ENCODE results near the gene ASZ1.
"Not testable (repeated sequence)": the region's sequence is repeated elsewhere in the genome, so short reads cannot be mapped to it uniquely, and the experiment has no call there.

Gene ASZ1, protein sequence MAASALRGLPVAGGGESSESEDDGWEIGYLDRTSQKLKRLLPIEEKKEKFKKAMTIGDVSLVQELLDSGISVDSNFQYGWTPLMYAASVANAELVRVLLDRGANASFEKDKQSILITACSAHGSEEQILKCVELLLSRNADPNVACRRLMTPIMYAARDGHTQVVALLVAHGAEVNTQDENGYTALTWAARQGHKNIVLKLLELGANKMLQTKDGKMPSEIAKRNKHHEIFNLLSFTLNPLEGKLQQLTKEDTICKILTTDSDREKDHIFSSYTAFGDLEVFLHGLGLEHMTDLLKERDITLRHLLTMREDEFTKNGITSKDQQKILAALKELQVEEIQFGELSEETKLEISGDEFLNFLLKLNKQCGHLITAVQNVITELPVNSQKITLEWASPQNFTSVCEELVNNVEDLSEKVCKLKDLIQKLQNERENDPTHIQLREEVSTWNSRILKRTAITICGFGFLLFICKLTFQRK

DNA sequence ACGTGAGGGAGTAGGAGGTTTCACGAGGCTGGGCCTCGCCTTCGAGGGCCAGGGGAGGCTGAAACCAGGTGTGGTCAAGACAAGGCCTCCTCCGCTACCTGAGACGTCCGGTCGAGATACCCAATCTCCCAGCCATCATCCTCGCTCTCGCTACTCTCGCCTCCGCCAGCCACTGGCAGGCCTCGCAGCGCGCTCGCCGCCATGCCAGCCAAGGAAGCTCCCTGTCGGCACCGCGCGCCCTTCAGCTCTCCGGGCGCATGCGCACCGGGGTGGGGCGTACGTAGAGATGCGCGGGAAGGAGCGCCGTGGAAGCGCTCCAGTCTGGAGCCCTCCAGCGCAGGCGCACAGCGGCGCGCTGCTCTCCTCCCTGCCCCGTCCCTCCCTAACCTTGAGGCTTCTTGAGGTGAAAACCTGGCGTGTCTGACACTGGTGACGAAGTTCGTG, at the start of gene ASZ1:
ASZ1 (minus strand) TSS at position 236 of the 444 bp plus-strand sequence; CDS start at position 203, 33 bp downstream.
- no peak for DNase-seq (ENCODE audit: low spot score)

DNA sequence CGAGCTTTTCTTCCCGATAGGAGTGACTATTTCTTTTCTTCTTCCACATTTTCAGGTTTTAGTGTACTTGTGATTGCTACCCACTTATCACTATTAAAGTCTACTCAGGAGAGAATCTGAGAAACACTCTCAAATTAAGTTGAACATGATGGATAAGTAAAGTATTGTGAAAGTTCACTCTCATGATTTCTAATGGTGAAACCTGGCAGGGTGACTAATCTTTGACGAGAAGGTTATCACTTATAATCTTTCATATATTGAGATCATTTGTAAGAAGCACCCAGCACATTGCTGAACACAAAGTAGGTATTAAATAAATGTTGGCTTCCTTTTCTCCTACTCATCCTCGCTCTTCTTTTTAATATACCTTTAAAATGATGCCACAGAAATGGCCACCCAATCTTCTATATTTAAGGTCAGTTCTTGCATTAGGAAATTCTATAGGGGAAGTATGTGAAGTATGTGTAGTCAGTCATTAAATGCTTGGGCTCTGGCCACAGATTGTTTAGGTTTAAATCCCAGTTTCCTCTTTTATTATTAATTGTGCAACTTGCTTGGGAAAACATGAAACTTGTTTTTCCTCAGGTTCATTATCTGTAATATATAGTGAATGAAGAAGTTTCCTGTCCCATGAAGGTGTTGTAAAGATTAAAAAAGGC, 49.4 kb upstream of the ASZ1 start:
- DNase-seq (ENCODE audit: low spot score), result no peak

DNA sequence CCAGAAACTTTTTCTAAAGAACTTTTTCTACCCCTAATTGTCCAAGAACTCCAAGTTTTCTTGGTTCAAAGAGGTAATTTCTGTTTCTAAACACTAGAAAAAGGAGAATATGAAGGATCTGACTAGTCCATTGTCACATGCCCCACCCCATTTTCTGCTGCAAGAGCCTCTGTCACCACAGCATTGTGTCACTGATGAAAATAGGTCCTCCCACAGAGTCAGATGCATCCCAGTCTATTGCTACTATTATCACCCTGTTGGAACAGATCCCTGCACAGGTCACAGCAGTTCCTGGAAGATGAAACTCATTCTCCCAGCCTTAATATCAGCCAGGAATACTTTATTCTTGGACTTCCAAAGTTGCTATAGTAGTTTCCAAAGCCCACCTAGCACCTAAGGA, 45.0 kb upstream of the ASZ1 start:
- no peak for DNase-seq (ENCODE audit: low spot score)

DNA sequence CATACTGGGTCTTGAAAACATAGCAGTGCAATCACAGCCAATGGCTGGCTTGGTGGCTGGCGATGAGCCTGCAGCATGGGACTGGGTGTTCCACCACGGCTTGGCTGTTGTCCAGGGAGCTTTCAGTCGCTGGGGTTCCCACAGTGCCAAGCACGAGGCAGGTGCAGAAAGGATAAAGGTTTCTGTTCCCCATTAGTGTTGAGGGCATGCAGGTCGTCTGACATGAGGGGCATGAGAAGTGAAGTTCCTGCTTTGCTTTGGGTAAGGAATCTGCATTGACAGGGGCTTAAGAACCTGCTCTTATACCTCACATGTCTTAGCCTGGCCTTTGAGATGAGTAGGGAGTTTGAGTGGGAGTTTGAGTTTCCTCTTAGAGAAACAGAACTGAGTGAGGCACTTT, 43.5 kb upstream of the ASZ1 start:
- no peak for DNase-seq (ENCODE audit: low spot score)

DNA sequence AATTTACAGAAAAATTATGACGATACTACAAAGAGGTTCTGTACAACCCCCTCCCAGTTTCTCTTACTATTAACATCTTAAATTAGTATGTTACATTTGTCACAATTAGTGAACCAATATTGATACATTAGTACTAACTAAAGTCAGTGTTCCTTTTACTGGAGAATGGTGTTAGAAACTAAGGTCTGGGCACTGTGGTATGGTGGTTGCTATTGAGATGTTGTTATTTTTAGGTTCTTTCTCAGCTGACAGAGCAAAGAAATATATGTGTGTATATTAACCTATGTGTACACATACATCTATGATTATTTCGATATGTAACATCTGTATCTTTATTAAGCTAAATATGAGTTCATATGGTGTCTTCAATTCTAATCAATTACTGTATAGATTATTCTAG, 40.9 kb upstream of the ASZ1 start:
- no peak for DNase-seq (ENCODE audit: low spot score)

DNA sequence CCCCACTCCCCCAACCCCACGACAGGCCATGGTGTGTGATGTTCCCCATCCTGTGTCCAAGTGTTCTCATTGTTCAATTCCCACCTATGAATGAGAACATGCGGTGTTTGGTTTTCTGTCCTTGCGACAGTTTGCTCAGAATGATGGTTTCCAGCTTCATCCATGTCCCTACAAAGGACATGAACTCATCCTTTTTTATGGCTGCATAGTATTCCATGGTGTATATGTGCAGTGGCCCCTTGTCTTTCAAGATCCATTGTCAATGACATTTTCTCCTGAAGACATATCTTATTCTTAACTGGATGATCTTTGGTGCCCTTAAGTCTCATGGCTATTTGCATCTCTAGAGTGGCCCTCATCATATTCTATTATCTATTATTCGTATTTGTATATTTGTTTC, 33.5 kb upstream of the ASZ1 start:
- not testable (repeated sequence) for DNase-seq (ENCODE audit: low spot score)

DNA sequence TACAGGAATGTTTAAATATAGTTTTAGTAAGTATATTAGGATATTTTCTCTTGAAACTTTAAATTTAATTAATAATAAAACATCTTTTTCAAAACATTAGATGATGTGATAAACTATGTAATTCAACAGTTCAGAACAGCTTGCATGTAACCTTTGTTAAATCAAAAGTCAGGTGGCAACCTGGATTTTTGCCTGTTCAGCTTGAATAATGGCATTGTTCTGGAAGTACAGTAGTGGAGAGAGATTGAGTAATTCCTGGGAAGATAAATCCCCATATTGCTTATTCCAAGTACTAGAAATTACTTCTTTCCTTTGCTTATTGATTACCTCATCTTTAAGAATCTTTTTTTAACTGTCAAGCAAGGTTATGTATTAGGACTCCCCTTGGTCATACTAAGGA, 32.4 kb upstream of the ASZ1 start:
- no peak for DNase-seq (ENCODE audit: low spot score)

DNA sequence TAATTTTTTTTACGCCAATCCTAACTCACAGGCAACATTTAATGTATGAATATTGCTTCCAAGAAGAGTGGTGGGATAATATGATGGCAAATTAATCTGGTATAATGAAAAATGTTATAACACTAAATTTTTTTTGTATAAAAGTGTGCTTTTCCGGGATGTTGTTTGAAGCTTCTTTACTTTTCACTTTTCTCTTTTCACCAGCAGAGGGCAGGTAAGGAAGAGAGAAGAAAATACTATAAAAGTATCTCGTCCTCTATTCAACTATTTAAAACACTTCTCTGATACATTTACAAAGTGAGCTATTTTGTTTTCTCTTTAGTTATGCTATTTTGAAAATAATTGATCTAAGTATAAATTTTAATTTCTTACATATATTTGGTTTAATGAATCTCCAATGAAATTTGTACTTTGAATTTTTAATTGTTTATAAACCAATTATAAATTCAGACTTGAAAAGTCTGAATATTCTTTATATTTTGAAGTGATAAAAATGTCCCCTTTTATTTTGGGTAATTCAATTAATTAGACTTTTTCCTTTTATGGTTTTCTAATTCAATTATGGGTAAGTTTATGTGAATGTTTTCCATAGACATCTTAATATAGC, 31.8 kb upstream of the ASZ1 start:
- peak; percentile 60 for DNase-seq (ENCODE audit: low spot score)

DNA sequence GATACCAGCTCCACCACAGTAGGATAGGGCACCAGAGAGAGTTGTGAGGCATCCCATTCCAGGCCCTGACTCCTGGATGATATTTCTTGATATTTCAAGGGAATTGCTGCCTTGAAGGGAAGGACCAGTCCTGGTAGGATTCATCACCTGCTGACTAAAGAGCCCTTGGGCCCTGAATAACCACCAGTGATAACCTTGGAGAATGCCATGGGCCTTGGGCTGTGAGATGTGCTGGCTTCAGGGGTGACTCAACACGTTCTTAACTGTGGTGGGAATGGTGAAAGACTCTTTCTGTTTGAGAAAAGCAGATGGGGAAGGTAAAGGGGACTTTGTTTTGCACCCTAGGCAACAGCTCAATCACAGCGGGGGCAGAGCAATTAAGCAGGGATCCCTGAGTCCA, 21.4 kb upstream of the ASZ1 start:
- DNase-seq (ENCODE audit: low spot score), result no peak

DNA sequence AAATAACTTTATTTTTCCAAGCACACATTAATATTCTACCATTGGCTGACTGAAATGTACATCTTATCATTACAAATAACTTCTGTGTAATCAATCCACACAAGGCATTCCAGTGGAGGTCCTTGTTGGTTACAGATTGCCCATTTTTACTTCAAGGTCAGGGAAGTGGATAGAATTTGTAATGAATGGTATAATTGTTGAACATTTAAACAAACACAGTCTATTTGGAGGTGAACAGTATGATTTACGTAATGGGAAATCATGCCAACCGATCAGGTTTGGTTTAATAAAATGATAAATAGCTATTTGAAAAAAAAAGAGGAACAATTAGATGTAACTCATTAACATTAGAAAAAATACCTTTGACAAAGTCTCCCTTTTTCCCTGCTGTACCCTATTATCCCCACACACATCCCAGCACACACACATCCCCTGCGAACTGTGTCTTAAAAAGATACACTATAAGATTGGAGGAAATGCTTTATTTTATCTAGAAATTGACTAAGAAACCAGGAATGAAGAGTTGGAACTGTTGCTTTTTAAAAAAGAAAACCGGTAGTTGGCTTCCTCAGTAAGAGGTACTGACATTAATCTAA, 19.0 kb upstream of the ASZ1 start:
- DNase-seq (ENCODE audit: low spot score), result no peak

DNA sequence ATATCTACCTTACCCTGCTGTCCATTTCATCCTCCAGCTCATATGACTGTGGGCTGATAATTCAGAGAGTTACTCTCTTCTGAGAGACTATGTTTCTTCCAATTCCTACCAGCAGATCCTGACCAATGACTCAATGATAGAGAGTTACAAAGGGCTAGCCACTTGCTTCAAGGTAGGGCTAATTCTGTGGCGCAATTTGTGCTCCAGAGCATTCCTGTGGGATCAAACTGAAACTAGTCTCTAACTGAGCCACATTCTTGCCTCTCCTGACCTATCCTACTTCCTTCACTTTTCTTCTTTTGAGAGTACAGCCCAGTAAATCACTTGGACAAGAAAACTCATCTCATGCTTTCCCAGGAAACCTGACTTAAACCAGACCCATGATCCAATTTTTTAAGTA, 17.9 kb upstream of the ASZ1 start:
- DNase-seq (ENCODE audit: low spot score), result no peak

DNA sequence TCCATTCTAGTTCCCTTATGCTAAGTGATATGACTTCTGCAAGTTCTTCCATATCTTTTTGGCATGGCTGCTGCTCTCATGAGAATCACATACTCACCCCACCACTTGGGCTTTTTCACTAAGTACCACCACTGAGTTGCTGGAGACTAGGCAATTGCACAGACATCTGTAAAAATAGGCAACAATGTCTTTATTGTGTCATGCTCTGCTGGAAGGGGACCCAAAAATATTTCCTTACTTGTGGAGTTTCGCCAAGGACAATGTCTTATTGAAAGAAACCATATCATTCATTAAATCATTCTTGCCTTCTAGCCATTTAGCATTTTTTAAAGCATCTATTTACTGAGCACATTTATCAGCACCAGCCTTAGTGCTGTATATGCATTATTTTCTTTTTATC, 17.4 kb upstream of the ASZ1 start:
- DNase-seq (ENCODE audit: low spot score), result no peak

DNA sequence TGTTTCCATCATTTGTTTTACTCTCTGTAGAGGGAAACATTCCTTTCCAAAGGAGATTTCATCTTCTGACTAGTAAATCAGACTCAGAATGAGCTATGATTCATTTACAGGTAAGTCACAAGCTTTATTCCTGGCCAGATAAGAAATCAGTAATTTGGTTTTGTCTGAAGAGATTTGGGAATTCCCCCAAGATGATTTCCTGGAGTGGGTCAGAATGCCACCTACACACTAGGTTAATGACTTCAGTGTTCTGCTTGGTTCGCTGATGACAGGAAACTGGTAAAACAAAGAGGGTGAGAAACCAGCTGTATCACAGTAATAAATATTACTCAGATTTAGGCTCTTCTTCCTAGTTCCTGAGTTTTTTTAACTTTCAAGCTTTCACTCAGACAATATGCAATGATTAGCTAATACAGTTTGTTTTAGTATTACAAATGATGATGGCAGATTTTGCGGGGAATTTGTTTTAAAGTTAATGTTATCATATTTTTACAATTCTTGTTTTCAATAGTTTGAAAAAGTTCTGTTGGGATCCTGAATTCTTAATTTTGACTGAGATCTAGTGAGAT, 8.3 kb upstream of the ASZ1 start:
- DNase-seq (ENCODE audit: low spot score), result no peak

DNA sequence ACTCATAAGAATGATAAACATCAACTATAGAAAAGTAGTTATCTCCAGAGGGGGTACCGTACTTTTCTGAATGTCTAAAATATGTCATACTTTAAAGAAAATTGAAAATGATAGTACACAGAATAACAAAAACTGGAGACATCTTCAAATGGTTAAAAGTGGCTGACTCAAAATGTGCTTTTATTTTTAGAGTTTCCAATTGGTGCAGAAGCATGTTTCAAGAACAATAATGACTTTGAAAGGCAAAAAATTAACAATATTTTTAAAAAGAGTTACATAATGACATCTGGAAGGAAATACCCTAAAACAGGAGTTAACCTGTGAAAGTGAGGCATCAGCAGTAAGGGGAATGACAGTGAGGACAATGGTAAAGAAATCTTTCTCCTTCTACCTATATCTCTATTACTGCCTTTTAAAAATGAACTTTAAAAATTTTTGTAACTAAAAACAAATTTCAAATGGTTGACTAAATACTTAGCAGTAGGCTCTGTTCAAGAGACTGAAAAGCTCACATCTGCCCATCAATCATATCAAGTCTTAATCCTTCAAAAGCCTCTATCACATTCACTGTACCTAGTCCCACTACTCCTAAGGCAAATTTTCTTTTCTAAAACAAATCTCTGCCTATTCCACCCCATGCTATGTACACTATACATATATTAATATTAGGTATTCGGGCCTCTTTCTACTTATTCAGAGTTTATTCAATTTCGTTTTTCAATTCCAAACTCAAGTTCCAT, 3.0 kb downstream of the ASZ1 start:
- no peak for DNase-seq (ENCODE audit: low spot score)

DNA sequence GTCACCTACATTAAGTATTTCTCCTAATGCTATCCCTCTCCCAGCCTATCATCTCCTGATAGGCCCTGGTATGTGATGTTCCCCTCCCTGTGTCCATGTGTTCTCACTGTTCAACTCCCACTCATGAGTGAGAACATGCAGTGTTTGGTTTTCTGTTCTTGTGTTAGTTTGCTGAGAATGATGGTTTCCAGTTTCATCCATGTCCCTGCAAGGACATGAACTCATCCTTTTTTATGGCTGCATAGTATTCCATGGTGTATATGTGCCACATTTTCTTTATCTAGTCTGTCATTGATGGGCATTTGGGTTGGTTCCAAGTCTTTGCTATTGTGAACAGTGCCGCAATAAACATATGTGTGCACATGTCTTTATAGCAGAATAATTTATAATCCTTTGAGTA, 12.7 kb downstream of the ASZ1 start:
- DNase-seq (ENCODE audit: low spot score), result not testable (repeated sequence)

DNA sequence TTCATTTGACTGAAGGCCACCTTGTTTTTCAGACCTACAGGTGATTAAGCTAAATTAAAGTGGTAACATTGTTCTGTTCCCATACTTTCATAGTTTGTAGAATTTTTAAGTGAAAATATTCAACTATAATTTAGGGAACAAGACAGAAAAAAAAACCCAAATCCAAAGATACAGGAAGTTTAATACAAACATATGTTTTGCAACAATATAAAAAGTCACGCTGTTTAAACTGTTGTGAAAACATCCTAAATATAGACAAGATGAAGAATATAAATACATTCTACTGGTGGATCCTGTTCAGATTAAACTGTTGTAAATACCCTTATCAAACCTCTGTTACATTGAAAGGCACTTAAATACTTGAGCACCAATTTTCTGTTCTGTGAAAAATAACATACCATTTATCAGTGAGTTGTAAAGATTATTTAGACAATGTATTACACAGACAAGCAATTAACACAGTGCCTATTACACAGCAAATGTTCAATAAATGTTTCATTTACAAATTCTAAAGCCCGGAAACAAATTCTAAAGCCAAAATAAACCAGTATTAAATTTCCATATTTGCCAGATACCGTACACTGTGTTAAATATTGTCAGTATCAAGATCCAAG, 14.2 kb downstream of the ASZ1 start:
- DNase-seq (ENCODE audit: low spot score), result no peak

DNA sequence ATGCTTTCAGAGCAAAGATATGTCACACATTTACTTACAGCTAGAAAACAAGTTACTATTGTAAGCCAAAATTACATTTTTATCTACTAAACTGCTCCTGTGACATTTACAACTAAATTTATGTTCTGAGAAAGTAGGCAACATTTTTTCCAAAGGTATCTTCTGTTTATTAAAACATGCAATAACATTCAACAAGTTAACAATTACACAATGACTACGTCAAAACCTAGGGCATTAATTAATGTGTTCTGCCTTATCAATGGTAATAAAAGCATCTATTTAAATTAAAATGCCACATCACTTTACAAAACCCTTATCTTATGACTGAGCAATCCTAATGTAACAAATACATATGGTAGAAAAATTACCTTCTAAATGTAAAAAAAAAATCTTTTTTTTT, 14.9 kb downstream of the ASZ1 start:
- no peak for DNase-seq (ENCODE audit: low spot score)

DNA sequence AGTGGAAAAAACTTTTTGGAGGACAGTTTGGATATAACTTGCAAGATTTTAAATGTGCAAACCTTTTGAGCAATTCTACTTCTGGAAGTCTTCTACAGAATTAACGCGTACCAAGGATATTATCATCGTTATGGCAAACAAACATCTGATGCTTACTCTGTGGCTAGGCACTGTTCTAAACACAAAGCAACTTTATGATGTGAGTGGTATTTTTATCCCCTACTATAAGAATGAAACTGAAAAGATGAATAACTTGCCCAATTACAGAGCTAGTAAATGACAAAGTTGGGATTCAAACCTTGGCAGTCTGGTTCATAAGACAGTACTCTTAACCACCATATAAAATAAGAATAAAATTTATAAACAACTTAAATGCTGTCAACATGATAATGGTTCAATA, 15.8 kb downstream of the ASZ1 start:
- DNase-seq (ENCODE audit: low spot score), result no peak

DNA sequence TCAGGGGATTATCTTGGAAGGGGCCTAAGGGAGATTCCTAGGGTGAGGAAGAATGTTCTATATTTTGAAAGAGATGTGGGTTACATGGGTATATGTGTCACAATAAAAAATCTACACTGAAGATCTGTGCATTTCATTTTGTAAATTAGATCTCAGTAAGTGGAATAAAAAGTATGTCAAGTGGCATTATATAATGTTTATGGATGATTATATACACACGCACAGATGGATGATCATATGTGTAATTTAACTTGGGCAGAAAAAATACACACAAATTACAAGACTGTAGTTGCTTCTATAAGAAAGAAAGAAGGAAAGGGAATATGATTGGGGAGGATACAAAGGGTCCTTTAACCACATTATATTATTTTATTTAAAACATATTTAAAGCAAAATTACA, 18.5 kb downstream of the ASZ1 start:
- no peak for DNase-seq (ENCODE audit: low spot score)

DNA sequence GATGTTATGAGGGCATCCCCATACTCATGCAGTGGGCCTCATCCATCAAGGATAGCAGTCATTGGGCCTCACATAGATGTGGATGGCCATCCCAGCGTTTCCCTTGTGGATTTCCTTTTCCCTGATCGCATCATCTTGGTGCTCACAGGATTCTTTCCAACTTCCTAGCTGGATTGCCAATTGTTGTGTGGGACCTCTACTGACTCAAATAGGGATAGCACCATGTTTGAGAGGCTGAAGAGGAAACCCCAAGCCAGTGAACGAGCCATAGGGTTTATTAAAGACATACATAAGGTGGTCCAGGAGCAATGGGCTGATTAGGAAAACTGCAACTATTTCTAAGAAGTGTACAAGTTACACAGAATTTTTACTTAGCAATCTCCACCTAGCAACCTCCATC, 21.8 kb downstream of the ASZ1 start:
- no peak for DNase-seq (ENCODE audit: low spot score)

DNA sequence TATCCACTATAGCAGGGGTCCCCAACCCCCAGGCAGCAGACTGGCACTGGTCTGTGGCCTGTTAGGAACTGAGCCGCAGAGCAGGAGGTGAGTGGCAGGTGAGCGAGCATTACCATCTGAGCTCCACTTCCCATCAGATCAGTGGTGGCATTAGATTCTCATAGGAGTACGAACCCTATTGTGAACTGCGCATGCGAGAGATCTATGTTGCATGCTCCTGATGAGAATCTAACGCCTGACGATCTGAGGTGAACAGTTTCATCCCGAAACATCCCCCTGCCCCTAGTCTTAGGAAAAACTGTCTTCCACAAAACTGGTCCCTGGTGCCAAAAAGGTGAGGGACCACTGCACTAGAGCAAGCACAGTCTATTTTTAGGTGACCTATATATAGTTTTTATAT, 23.6 kb downstream of the ASZ1 start:
- DNase-seq (ENCODE audit: low spot score), result no peak
